OCI-LY1 (cell line): Measurements from ENCODE around the gene MAP4K4.

Source experiments
- EZH2 ChIP-seq: fragments of 200-600 bp; sonication (generic), shearing (Covaris generic); IDR thresholded peaks from 2 replicates; pipeline ENCODE4 v1.8.0; 2017; ENCODE audit warnings: borderline replicate concordance, mixed run types, mild to moderate bottlenecking, antibody characterized with exemption, low read length, moderate library complexity, mixed read lengths
- TF ChIP-seq, protein P1 (sequence below): fragments of 200-600 bp; sonication (generic), shearing (Covaris generic); IDR thresholded peaks from 2 replicates; pipeline ENCODE4 v1.5.1; 2017; ENCODE audit warnings: mild to moderate bottlenecking, antibody characterized with exemption, low read length, moderate library complexity, mixed read lengths

DNA sequence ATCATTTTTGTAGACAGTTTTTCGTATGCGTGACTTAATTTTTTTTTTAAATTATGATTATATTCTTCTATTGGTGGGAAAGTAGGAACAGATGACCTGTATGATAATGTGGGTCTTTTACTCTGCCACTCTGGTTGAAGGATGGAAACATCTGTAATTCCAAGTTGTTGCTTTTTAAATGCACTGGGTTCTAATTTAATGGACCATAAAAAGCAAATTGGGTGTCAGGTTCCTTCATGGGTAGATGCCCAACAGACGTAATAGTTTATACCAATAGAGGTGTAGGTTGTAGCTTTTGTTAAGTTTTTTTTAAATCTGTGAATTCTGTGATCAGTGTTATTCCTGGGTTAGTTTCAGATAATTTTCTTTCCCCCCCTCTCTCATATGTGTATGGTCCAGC is 117.6 kb downstream of the MAP4K4 start:
- TF ChIP-seq, protein P1, sequence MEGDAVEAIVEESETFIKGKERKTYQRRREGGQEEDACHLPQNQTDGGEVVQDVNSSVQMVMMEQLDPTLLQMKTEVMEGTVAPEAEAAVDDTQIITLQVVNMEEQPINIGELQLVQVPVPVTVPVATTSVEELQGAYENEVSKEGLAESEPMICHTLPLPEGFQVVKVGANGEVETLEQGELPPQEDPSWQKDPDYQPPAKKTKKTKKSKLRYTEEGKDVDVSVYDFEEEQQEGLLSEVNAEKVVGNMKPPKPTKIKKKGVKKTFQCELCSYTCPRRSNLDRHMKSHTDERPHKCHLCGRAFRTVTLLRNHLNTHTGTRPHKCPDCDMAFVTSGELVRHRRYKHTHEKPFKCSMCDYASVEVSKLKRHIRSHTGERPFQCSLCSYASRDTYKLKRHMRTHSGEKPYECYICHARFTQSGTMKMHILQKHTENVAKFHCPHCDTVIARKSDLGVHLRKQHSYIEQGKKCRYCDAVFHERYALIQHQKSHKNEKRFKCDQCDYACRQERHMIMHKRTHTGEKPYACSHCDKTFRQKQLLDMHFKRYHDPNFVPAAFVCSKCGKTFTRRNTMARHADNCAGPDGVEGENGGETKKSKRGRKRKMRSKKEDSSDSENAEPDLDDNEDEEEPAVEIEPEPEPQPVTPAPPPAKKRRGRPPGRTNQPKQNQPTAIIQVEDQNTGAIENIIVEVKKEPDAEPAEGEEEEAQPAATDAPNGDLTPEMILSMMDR = no peak
- no peak for TF ChIP-seq EZH2
